Neural cell (in vitro differentiated cells): ENCODE measurements around the gene ACOT6. TPM values are rescaled to one million over a fixed set of nuclear protein-coding genes. Genes with fewer than 3 reads are reported as not detected.
"Not testable (repeated sequence)": the region's sequence is repeated elsewhere in the genome, so short reads cannot be mapped to it uniquely, and the experiment has no call there.

Source experiments
- H2AFZ ChIP-seq: fragments of 200-600, 300-800 bp; sonication (generic), shearing (Covaris generic); 2 replicates; pipeline ENCODE4 v1.6.0; 2014; ENCODE audit warnings: low read depth, mild to moderate bottlenecking, antibody characterized with exemption, low read length, moderate library complexity
- H3F3A ChIP-seq: fragments of 200-600 bp; shearing (Covaris generic); 2 replicates; pipeline ENCODE4 v1.6.1; 2016; ENCODE audit warnings: mild to moderate bottlenecking, moderate library complexity, mixed read lengths, antibody characterized with exemption, low read length; ENCODE audit not compliant: insufficient read depth, poor library complexity, severe bottlenecking
- H3K27ac ChIP-seq: fragments of 200-600, 300-800 bp; sonication (generic), shearing (Covaris generic); 2 replicates; pipeline ENCODE4 v1.5.1; 2014; ENCODE audit warnings: mild to moderate bottlenecking, low read length, moderate library complexity
- H3K27me3 ChIP-seq: fragments of 300-800, 200-600 bp; sonication (generic), shearing (Covaris generic); 2 replicates; pipeline ENCODE4 v1.6.0; 2014; ENCODE audit warnings: mild to moderate bottlenecking, low read depth, low read length, moderate library complexity; ENCODE audit not compliant: insufficient read depth
- H3K36me3 ChIP-seq: fragments of 300-800, 200-600 bp; sonication (generic), shearing (Covaris generic); 2 replicates; pipeline ENCODE4 v1.5.1; 2014; ENCODE audit warnings: mild to moderate bottlenecking, antibody characterized with exemption, low read length, moderate library complexity; ENCODE audit not compliant: insufficient read depth
- H3K4me2 ChIP-seq: fragments of 300-800, 200-600 bp; sonication (generic), shearing (Covaris generic); 2 replicates; pipeline ENCODE4 v1.6.0; 2014; ENCODE audit warnings: mild to moderate bottlenecking, low read length
- H3K4me3 ChIP-seq: fragments of 300-800, 200-600 bp; sonication (generic), shearing (Covaris generic); 2 replicates; pipeline ENCODE4 v1.5.1; 2014; ENCODE audit warnings: mild to moderate bottlenecking, low read length, moderate library complexity
- H3K79me2 ChIP-seq: fragments of 200-600 bp; shearing (Covaris generic); replicated peaks from 2 replicates; pipeline ENCODE4 v1.6.0; 2014; ENCODE audit warnings: mild to moderate bottlenecking, low read length, moderate library complexity; ENCODE audit not compliant: insufficient read depth
- H3K9ac ChIP-seq: fragments of 300-800, 200-600 bp; sonication (generic), shearing (Covaris generic); 2 replicates; pipeline ENCODE4 v1.6.1; 2016; ENCODE audit warnings: mild to moderate bottlenecking, low read length, mixed read lengths
- H3K9me2 ChIP-seq: fragments of 200-600 bp; shearing (Covaris generic); 2 replicates; pipeline ENCODE4 v1.6.1; 2016; ENCODE audit warnings: mild to moderate bottlenecking, low read length, mixed read lengths; ENCODE audit not compliant: insufficient read depth
- H3K9me3 ChIP-seq: fragments of 200-600, 300-800 bp; sonication (generic), shearing (Covaris generic); 2 replicates; pipeline ENCODE4 v1.6.1; 2016; ENCODE audit warnings: mild to moderate bottlenecking, mixed run types, low read length, moderate library complexity, mixed read lengths
- H4K20me1 ChIP-seq: fragments of 200-600 bp; shearing (Covaris generic); 2 replicates; pipeline ENCODE4 v1.6.1; 2016; ENCODE audit warnings: mild to moderate bottlenecking, mixed run types; ENCODE audit not compliant: insufficient read depth
- EP300 ChIP-seq: fragments of 450-650 bp; conservative IDR thresholded peaks from 2 replicates; pipeline ENCODE4 v1.6.1; 2014; ENCODE audit warnings: antibody characterized with exemption, mild to moderate bottlenecking, moderate library complexity; ENCODE audit not compliant: poor library complexity, severe bottlenecking
- EZH2 ChIP-seq: fragments of 200-600, 300-800 bp; shearing (Covaris generic), sonication (generic); IDR thresholded peaks from 2 replicates; pipeline ENCODE4 v1.6.1; 2014; ENCODE audit warnings: antibody characterized with exemption, low read length, borderline replicate concordance, mild to moderate bottlenecking; ENCODE audit not compliant: insufficient read depth, poor library complexity, severe bottlenecking
- MXI1 ChIP-seq: fragments of 450-650 bp; conservative IDR thresholded peaks from 2 replicates; pipeline ENCODE4 v1.6.1; 2014; ENCODE audit warnings: antibody characterized with exemption, mild to moderate bottlenecking; ENCODE audit not compliant: poor library complexity, severe bottlenecking
- POLR2AphosphoS5 ChIP-seq: IDR thresholded peaks from 2 replicates; pipeline ENCODE4 v1.6.1; 2012
- RAD21 ChIP-seq: fragments of 450-650 bp; conservative IDR thresholded peaks from 2 replicates; pipeline ENCODE4 v1.6.1; 2014; ENCODE audit warnings: antibody characterized with exemption, mild to moderate bottlenecking, moderate library complexity
- SMC3 ChIP-seq: fragments of 450-650 bp; conservative IDR thresholded peaks from 2 replicates; pipeline ENCODE4 v1.6.1; 2014; ENCODE audit warnings: antibody characterized with exemption, mild to moderate bottlenecking, moderate library complexity; ENCODE audit not compliant: poor library complexity
- TAF1 ChIP-seq: IDR thresholded peaks from 2 replicates; pipeline ENCODE4 v1.6.1; 2012; ENCODE audit warnings: low read depth
- polyA plus RNA-seq: library from polyadenylated mRNA; depleted of rRNA; stranded (reverse); fragments of >200 nt; gene quantifications from 2 replicates; pipeline ENCODE4 v1.2.3, GENCODE V29; 2014
- TF ChIP-seq, protein P1 (sequence below): IDR thresholded peaks from 2 replicates; pipeline ENCODE4 v1.6.1; 2012; ENCODE audit warnings: borderline replicate concordance
- TF ChIP-seq, protein P2 (sequence below): fragments of 450-650 bp; IDR thresholded peaks from 2 replicates; pipeline ENCODE4 v1.5.1; 2014; ENCODE audit warnings: antibody characterized with exemption, mild to moderate bottlenecking, moderate library complexity; ENCODE audit not compliant: poor library complexity, severe bottlenecking

Gene ACOT6
- polyA plus RNA-seq, 1 donor from 2014 or later = not detected

DNA sequence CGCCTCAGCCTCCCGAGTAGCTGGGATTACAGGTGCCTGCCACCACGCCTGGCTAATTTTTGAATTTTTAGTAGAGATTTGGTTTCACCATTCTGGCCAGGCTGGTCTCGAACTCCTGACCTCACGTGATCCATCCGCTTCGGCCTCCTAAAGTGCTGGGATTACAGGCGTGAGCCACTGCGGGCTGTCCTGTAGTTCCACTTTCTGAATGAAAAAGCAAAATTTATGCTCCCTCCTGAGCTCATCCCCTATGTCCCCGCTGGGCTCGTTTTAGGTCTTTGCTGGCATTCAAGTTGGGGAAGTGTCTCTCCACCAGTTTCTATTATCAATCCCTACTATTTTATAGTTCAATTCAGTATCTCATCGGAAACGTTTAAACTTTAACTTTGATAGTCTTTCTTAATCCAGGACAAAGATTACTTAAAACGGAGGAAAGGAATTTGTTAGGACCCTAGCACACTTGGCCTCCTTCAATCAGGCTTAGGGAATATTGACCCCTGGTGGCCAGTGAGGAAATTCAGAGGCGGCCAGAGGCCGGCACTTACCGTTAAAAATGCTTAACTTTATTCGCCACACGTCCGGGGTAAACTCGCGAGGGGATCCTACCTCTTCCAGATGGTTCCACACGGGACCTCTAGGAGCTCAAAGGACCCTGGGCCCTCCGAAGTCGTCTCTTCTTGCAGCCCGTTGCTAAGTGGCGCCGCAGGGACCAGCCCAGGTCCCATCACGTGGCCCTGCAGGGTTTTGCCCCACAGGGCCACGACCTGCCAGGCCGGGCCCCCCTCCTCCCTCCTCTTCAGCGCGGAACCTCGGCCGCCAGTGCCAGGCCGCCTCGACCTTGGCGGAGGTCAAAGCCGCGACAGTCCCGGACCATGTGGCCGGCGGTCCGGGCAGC is 21.0 kb downstream of the ACOT6 start:
- H3F3A ChIP-seq = no peaks in the 10 kb centered on the region
- peak overlapping the region; percentile 62 for H3K4me3 ChIP-seq
- H2AFZ ChIP-seq = no peak overlapping the region
- H3K79me2 ChIP-seq = no peaks in the 10 kb centered on the region
- H3K27me3 ChIP-seq = peaks cover 23% of the 10 kb centered on the region
- no peaks in the 10 kb centered on the region for H3K36me3 ChIP-seq
- no peak overlapping the region for H3K27ac ChIP-seq
- H3K4me2 ChIP-seq = no peak overlapping the region
- H3K9ac ChIP-seq = peak overlapping the region; percentile 44
- H4K20me1 ChIP-seq = no peaks in the 10 kb centered on the region
- H3K9me3 ChIP-seq = no peaks in the 10 kb centered on the region
- no peaks in the 10 kb centered on the region for H3K9me2 ChIP-seq
- TF ChIP-seq EZH2 (no peak), MXI1 (no peak), EP300 (no peak), SMC3 (peak; percentile 47), RAD21 (peak; percentile 59), TAF1 (no peak)
- TF ChIP-seq, protein P1, sequence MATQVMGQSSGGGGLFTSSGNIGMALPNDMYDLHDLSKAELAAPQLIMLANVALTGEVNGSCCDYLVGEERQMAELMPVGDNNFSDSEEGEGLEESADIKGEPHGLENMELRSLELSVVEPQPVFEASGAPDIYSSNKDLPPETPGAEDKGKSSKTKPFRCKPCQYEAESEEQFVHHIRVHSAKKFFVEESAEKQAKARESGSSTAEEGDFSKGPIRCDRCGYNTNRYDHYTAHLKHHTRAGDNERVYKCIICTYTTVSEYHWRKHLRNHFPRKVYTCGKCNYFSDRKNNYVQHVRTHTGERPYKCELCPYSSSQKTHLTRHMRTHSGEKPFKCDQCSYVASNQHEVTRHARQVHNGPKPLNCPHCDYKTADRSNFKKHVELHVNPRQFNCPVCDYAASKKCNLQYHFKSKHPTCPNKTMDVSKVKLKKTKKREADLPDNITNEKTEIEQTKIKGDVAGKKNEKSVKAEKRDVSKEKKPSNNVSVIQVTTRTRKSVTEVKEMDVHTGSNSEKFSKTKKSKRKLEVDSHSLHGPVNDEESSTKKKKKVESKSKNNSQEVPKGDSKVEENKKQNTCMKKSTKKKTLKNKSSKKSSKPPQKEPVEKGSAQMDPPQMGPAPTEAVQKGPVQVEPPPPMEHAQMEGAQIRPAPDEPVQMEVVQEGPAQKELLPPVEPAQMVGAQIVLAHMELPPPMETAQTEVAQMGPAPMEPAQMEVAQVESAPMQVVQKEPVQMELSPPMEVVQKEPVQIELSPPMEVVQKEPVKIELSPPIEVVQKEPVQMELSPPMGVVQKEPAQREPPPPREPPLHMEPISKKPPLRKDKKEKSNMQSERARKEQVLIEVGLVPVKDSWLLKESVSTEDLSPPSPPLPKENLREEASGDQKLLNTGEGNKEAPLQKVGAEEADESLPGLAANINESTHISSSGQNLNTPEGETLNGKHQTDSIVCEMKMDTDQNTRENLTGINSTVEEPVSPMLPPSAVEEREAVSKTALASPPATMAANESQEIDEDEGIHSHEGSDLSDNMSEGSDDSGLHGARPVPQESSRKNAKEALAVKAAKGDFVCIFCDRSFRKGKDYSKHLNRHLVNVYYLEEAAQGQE = no peak
- TF ChIP-seq, protein P2, sequence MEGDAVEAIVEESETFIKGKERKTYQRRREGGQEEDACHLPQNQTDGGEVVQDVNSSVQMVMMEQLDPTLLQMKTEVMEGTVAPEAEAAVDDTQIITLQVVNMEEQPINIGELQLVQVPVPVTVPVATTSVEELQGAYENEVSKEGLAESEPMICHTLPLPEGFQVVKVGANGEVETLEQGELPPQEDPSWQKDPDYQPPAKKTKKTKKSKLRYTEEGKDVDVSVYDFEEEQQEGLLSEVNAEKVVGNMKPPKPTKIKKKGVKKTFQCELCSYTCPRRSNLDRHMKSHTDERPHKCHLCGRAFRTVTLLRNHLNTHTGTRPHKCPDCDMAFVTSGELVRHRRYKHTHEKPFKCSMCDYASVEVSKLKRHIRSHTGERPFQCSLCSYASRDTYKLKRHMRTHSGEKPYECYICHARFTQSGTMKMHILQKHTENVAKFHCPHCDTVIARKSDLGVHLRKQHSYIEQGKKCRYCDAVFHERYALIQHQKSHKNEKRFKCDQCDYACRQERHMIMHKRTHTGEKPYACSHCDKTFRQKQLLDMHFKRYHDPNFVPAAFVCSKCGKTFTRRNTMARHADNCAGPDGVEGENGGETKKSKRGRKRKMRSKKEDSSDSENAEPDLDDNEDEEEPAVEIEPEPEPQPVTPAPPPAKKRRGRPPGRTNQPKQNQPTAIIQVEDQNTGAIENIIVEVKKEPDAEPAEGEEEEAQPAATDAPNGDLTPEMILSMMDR = peak; percentile 65

DNA sequence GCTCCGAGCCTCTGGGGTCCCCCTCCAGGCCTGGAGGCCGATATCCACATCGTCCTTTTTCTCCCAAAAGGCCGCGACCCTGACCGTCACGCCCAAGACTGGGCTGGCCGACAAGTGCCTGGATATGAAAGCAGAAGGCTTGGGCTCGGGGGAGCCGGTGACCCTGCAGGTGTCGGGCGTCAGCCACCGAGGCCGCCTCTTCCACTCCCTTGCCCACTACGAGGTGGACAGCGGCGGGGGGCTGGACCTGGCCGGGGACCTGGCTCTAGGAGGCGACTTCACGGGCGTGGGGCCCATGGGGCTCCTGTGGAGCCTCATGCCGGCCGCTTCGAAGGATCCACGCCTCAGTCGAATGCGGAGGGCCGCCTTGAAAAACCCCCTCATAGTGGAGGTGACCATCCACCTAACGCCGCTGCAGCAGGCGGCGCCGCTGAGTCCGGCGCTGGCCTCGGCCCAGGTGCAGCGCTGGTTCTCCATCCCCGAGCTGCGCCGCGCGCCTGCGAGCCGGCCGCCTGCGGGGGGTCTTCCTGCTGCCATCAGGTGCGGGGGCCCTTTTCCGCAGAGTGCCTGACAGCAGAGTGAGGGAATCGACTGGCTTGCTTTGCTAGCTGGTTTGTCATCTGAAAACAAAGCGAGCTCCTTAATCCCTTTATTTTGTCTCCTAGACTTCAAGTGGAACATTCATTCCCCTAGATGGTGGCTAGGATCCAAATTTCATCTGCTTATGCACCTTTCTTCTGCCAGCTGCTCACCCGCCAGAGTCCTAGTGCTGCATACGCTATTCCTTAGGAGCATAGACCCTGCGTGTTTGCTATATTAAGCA is 21.9 kb downstream of the ACOT6 start:
- no peaks in the 10 kb centered on the region for H3K79me2 ChIP-seq
- H3K27ac ChIP-seq = peak overlapping the region; percentile 2
- peaks cover 23% of the 10 kb centered on the region for H3K27me3 ChIP-seq
- H3K9me2 ChIP-seq = no peaks in the 10 kb centered on the region
- H3K9me3 ChIP-seq = no peaks in the 10 kb centered on the region
- TF ChIP-seq, protein P2 = peak; percentile 39
- TF ChIP-seq POLR2AphosphoS5 = peak; percentile 18
- no peak for TF ChIP-seq SMC3
- H3K9ac ChIP-seq = peak overlapping the region; percentile 44
- H3F3A ChIP-seq = no peaks in the 10 kb centered on the region
- peak overlapping the region; percentile 62 for H3K4me3 ChIP-seq
- H2AFZ ChIP-seq = peak overlapping the region; percentile 12
- no peaks in the 10 kb centered on the region for H4K20me1 ChIP-seq
- no peaks in the 10 kb centered on the region for H3K36me3 ChIP-seq
- H3K4me2 ChIP-seq = peak overlapping the region; percentile 44

DNA sequence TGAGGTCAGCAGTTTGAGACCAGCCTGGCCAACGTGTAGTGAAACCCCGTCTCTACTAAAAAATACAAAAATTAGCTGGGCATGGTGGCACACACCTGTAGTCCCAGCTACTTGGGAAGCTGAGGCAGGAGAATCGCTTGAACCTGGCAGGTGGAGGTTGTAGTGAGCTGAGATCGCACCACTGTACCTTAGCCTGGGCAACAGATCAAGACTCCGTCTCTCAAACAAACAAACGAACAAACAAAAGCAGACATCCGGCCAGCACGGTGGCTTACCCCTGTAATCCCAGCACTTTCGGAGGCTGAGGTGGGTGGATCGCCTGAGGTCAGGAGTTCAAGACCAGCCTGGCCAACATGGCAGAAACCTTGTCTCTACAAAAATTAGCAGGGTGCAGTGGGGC is 24.0 kb downstream of the ACOT6 start:
- peaks cover 23% of the 10 kb centered on the region for H3K27me3 ChIP-seq
- not testable (repeated sequence) for H3K36me3 ChIP-seq, H3K9ac ChIP-seq, H4K20me1 ChIP-seq, H3K79me2 ChIP-seq, H3K9me3 ChIP-seq, H3K27ac ChIP-seq, H3F3A ChIP-seq, H2AFZ ChIP-seq, H3K9me2 ChIP-seq, H3K4me2 ChIP-seq, H3K4me3 ChIP-seq
